HG02678 (cell line): ENCODE results near the gene MARCHF10.
A peak's percentile ranks its signal among the peaks of the same experiment; 100 is the strongest.

Experiments
- ATAC-seq: cut with Tn5 transposase; IDR thresholded peaks from one replicate; pipeline ENCODE4 v1.9.1; 2021; ENCODE audit warnings: mild to moderate bottlenecking, moderate library complexity; ENCODE audit not compliant: unreplicated experiment

The MARCHF10 gene

GRCh38 chr17:62755141-62755851 is 52.8 kb downstream of the MARCHF10 start:
- ATAC-seq: no peak

- ATAC-seq: no peak
These were observed 53.5 kb downstream of the MARCHF10 start for GRCh38 chr17:62754631-62755030.

GRCh38 chr17:62753562-62753961 is 54.6 kb downstream of the MARCHF10 start:
- no peak for ATAC-seq

GRCh38 chr17:62751060-62751691 is 56.9 kb downstream of the MARCHF10 start:
- ATAC-seq: no peak

- ATAC-seq: no peak
These were observed 57.5 kb downstream of the MARCHF10 start for GRCh38 chr17:62750631-62751051.

- no peak for ATAC-seq
These were observed 58.2 kb downstream of the MARCHF10 start for GRCh38 chr17:62749926-62750325.

- no peak for ATAC-seq
These were observed 61.2 kb downstream of the MARCHF10 start for GRCh38 chr17:62746941-62747340.

GRCh38 chr17:62745806-62746205 is 62.3 kb downstream of the MARCHF10 start:
- no peak for ATAC-seq

GRCh38 chr17:62744259-62744658 is 63.9 kb downstream of the MARCHF10 start:
- no peak for ATAC-seq

- ATAC-seq: no peak
These were observed 66.8 kb downstream of the MARCHF10 start for GRCh38 chr17:62741290-62741689.

- ATAC-seq: no peak
These were observed 68.3 kb downstream of the MARCHF10 start for GRCh38 chr17:62739645-62740388.

GRCh38 chr17:62738281-62738680 is 69.8 kb downstream of the MARCHF10 start:
- no peak for ATAC-seq

- ATAC-seq: no peak
These were observed 70.6 kb downstream of the MARCHF10 start for GRCh38 chr17:62737513-62737912.

GRCh38 chr17:62735044-62735651 is 73.0 kb downstream of the MARCHF10 start:
- no peak for ATAC-seq

- no peak for ATAC-seq
These were observed 76.0 kb downstream of the MARCHF10 start for GRCh38 chr17:62732125-62732524.

- ATAC-seq: no peak
These were observed 80.0 kb downstream of the MARCHF10 start for GRCh38 chr17:62727916-62728672.

- no peak for ATAC-seq
These were observed 82.3 kb downstream of the MARCHF10 start for GRCh38 chr17:62725791-62726249.

GRCh38 chr17:62724398-62725146 is 83.5 kb downstream of the MARCHF10 start:
- ATAC-seq: peak; percentile 93

- no peak for ATAC-seq
These were observed 84.3 kb downstream of the MARCHF10 start for GRCh38 chr17:62723842-62724241.

GRCh38 chr17:62722625-62723024 is 85.5 kb downstream of the MARCHF10 start:
- ATAC-seq: no peak
